DOHH2 (cell line): Measurements from ENCODE around the gene RNF175.

Experiments used
- H3F3A ChIP-seq: fragments of 200-600 bp; sonication (generic), shearing (Covaris generic); 2 replicates; pipeline ENCODE4 v1.6.0; 2016; ENCODE audit warnings: antibody characterized with exemption, mild to moderate bottlenecking; ENCODE audit not compliant: control insufficient read depth, insufficient read depth
- H3K27ac ChIP-seq: fragments of 200-600 bp; sonication (generic); 2 replicates; pipeline ENCODE4 v1.5.1; 2014; ENCODE audit warnings: low read depth, mild to moderate bottlenecking, low read length, moderate library complexity
- H3K27me3 ChIP-seq: fragments of 200-600 bp; sonication (generic); 2 replicates; pipeline ENCODE4 v1.6.1; 2014; ENCODE audit warnings: mild to moderate bottlenecking, low read length, mixed read lengths; ENCODE audit not compliant: control insufficient read depth
- H3K36me3 ChIP-seq: fragments of 200-600 bp; sonication (generic); 2 replicates; pipeline ENCODE4 v1.6.1; 2014; ENCODE audit warnings: mild to moderate bottlenecking, low read length, moderate library complexity, mixed read lengths; ENCODE audit not compliant: control insufficient read depth
- H3K4me1 ChIP-seq: fragments of 200-600 bp; sonication (generic); 2 replicates; pipeline ENCODE4 v1.6.1; 2014; ENCODE audit warnings: mild to moderate bottlenecking, low read length, mixed read lengths; ENCODE audit not compliant: control insufficient read depth
- H3K4me2 ChIP-seq: fragments of 200-600 bp; sonication (generic); 2 replicates; pipeline ENCODE4 v1.6.0; 2014; ENCODE audit warnings: mild to moderate bottlenecking, low read length, moderate library complexity
- H3K4me3 ChIP-seq: fragments of 200-600 bp; sonication (generic); 2 replicates; pipeline ENCODE4 v1.5.1; 2014; ENCODE audit warnings: mild to moderate bottlenecking, low read length, mixed read lengths
- H3K79me2 ChIP-seq: fragments of 200-600 bp; sonication (generic); 2 replicates; pipeline ENCODE4 v1.6.1; 2014; ENCODE audit warnings: mild to moderate bottlenecking, low read length, mixed read lengths; ENCODE audit not compliant: control insufficient read depth
- H3K9me2 ChIP-seq: fragments of 200-600 bp; sonication (generic); replicated peaks from 2 replicates; pipeline ENCODE4 v1.6.1; 2014; ENCODE audit warnings: mild to moderate bottlenecking, low read length, mixed read lengths; ENCODE audit not compliant: control insufficient read depth
- H3K9me3 ChIP-seq: fragments of 200-600 bp; sonication (generic); 2 replicates; pipeline ENCODE4 v1.6.1; 2014; ENCODE audit warnings: antibody characterized with exemption, low read length, mixed read lengths; ENCODE audit not compliant: control insufficient read depth, insufficient read depth
- H4K20me1 ChIP-seq: fragments of 200-600 bp; sonication (generic); 2 replicates; pipeline ENCODE4 v1.6.0; 2014; ENCODE audit warnings: low read depth, mild to moderate bottlenecking, antibody characterized with exemption, low read length, moderate library complexity; ENCODE audit not compliant: control insufficient read depth, insufficient read depth
- CTCF ChIP-seq: fragments of 200-600 bp; sonication (generic); IDR thresholded peaks from one replicate; pipeline ENCODE4 v1.5.1; 2014; ENCODE audit warnings: antibody characterized with exemption, mild to moderate bottlenecking, low read depth, low read length; ENCODE audit not compliant: poor library complexity, severe bottlenecking
- EZH2phosphoT487 ChIP-seq: fragments of 200-600 bp; sonication (generic); IDR thresholded peaks from 2 replicates; pipeline ENCODE4 v1.6.1; 2017; ENCODE audit warnings: borderline replicate concordance, mild to moderate bottlenecking, antibody characterized with exemption, low read length, moderate library complexity, mixed read lengths

RNF175 gene

GRCh38 chr4:153705743-153706468 is 53.9 kb downstream of the RNF175 start:
- Histone ChIP-seq H4K20me1 (no peaks in the 10 kb centered on the region), H3K9me2 (no peaks in the 10 kb centered on the region), H3K36me3 (no peaks in the 10 kb centered on the region), H3F3A (no peaks in the 10 kb centered on the region), H3K79me2 (no peaks in the 10 kb centered on the region), H3K4me1 (peaks cover 13% of the 10 kb centered on the region), H3K4me2 (peak overlapping the region; percentile 44), H3K4me3 (peak overlapping the region; percentile 6; the same call in 1 of the 2 replicates), H3K27ac (no peak overlapping the region), H3K27me3 (peaks cover 17% of the 10 kb centered on the region), H3K9me3 (no peaks in the 10 kb centered on the region)
- no peak for TF ChIP-seq CTCF
- TF ChIP-seq EZH2phosphoT487 = no peak

- Histone ChIP-seq H3K27me3 (peaks cover 14% of the 10 kb centered on the region), H3K79me2 (no peaks in the 10 kb centered on the region), H3K9me3 (no peaks in the 10 kb centered on the region), H3K4me1 (peaks cover 13% of the 10 kb centered on the region), H3K27ac (no peak overlapping the region), H3K9me2 (no peaks in the 10 kb centered on the region), H3K4me2 (no peak overlapping the region), H4K20me1 (no peaks in the 10 kb centered on the region), H3K4me3 (no peak overlapping the region), H3K36me3 (no peaks in the 10 kb centered on the region), H3F3A (no peaks in the 10 kb centered on the region)
- TF ChIP-seq CTCF = no peak
- no peak for TF ChIP-seq EZH2phosphoT487
Observed at GRCh38 chr4:153704522-153704921, 55.3 kb downstream of the RNF175 start.

- Histone ChIP-seq H3K4me1 (no peaks in the 10 kb centered on the region), H3F3A (no peaks in the 10 kb centered on the region), H3K79me2 (no peaks in the 10 kb centered on the region), H3K27ac (no peak overlapping the region), H3K4me2 (no peak overlapping the region), H3K27me3 (peaks cover 37% of the 10 kb centered on the region), H3K4me3 (no peak overlapping the region), H3K9me2 (no peaks in the 10 kb centered on the region), H3K9me3 (peaks cover 31% of the 10 kb centered on the region), H3K36me3 (no peaks in the 10 kb centered on the region), H4K20me1 (no peaks in the 10 kb centered on the region)
- no peak for TF ChIP-seq CTCF
- TF ChIP-seq EZH2phosphoT487 = no peak
Observed at GRCh38 chr4:153684971-153685371, 74.9 kb downstream of the RNF175 start.
